Effector memory CD8-positive, alpha-beta T cell (primary cell): Measurements from ENCODE around the gene OPA3.
"Not testable (repeated sequence)": the region's sequence is repeated elsewhere in the genome, so short reads cannot be mapped to it uniquely, and the experiment has no call there.

ENCODE experiments used
- ATAC-seq: fragments of 150-1000 bp; cut with Tn5 transposase; replicated peaks from 2 replicates; pipeline ENCODE4 v1.10.0; 2021; ENCODE audit warnings: mild to moderate bottlenecking, moderate library complexity
- DNase-seq, 3 experiments: peaks; one replicate each; pipeline ENCODE4 v3.0.0; 2021
- H3K27ac Mint-ChIP-seq, 2 donors: one replicate each; pipeline ENCODE4 v1.8.0; 2022; ENCODE audit warnings: mild to moderate bottlenecking in 2 of 2, mixed read lengths in 2 of 2, moderate library complexity in 2 of 2
- H3K27me3 Mint-ChIP-seq, 2 donors: one replicate each; pipeline ENCODE4 v1.8.0; 2022; ENCODE audit warnings: mixed read lengths in 2 of 2
- H3K36me3 Mint-ChIP-seq: one replicate; pipeline ENCODE4 v1.8.0; 2022; ENCODE audit warnings: mild to moderate bottlenecking, moderate library complexity, mixed read lengths; ENCODE audit not compliant: insufficient read depth
- H3K4me1 Mint-ChIP-seq, 2 donors: one replicate each; pipeline ENCODE4 v1.8.0; 2022; ENCODE audit warnings: low read depth in 2 of 2, mixed read lengths in 2 of 2
- H3K4me3 Mint-ChIP-seq, 2 donors: one replicate each; pipeline ENCODE4 v1.8.0; 2022; ENCODE audit warnings: mild to moderate bottlenecking in 2 of 2, mixed read lengths in 2 of 2, moderate library complexity in 2 of 2
- H3K9me3 Mint-ChIP-seq, 2 donors: one replicate each; pipeline ENCODE4 v1.8.0; 2022; ENCODE audit warnings: mixed read lengths in 2 of 2

OPA3 gene

GRCh38 chr19:45517641-45518468 lies 66.7 kb downstream of the OPA3 start:
- DNase-seq, result no peak
- peak overlapping the region in 1 of 2 donors; percentile 24 for H3K27ac Mint-ChIP-seq
- no peaks in the 10 kb centered on the region for H3K9me3 Mint-ChIP-seq
- H3K27me3 Mint-ChIP-seq, result no peaks in the 10 kb centered on the region
- H3K4me1 Mint-ChIP-seq, result peaks cover 31 to 35% of the 10 kb centered on the region in 2 donors
- no peak for ATAC-seq
- peaks cover 62% of the 10 kb centered on the region for H3K36me3 Mint-ChIP-seq
- no peak overlapping the region for H3K4me3 Mint-ChIP-seq

GRCh38 chr19:45517238-45517637 lies 67.4 kb downstream of the OPA3 start:
- Mint-ChIP-seq H3K27ac (peak overlapping the region in 1 of 2 donors; percentile 24), H3K27me3 (no peaks in the 10 kb centered on the region), H3K4me1 (peaks cover 33 to 37% of the 10 kb centered on the region in 2 donors), H3K36me3 (peaks cover 58% of the 10 kb centered on the region), H3K9me3 (no peaks in the 10 kb centered on the region), H3K4me3 (no peak overlapping the region)
- no peak for ATAC-seq
- no peak for DNase-seq

GRCh38 chr19:45515807-45516401 lies 68.7 kb downstream of the OPA3 start:
- Mint-ChIP-seq H3K27ac (peak overlapping the region; percentile 89), H3K4me1 (peaks cover 43 to 44% of the 10 kb centered on the region in 2 donors), H3K4me3 (peak overlapping the region in 1 of 2 donors; percentile 60), H3K9me3 (no peaks in the 10 kb centered on the region), H3K27me3 (no peaks in the 10 kb centered on the region), H3K36me3 (peaks cover 49% of the 10 kb centered on the region)
- ATAC-seq, result no peak
- DNase-seq, result no peak

GRCh38 chr19:45515081-45515624 lies 69.4 kb downstream of the OPA3 start:
- Mint-ChIP-seq H3K4me1 (peaks cover 49 to 51% of the 10 kb centered on the region in 2 donors), H3K27me3 (no peaks in the 10 kb centered on the region), H3K4me3 (peak overlapping the region; percentile 60 to 71), H3K36me3 (peaks cover 46% of the 10 kb centered on the region), H3K27ac (peak overlapping the region; percentile 89), H3K9me3 (no peaks in the 10 kb centered on the region)
- ATAC-seq, result peak; percentile 71
- no peak for DNase-seq

- Mint-ChIP-seq H3K4me3 (peak overlapping the region; percentile 60 to 71), H3K9me3 (no peaks in the 10 kb centered on the region), H3K4me1 (peaks cover 53 to 57% of the 10 kb centered on the region in 2 donors), H3K27ac (peak overlapping the region; percentile 89), H3K36me3 (peaks cover 45% of the 10 kb centered on the region), H3K27me3 (no peaks in the 10 kb centered on the region)
- DNase-seq (no peak), ATAC-seq (no peak)
Measured at GRCh38 chr19:45514376-45515051, 70.1 kb downstream of the OPA3 start.

GRCh38 chr19:45512881-45513483 lies 71.6 kb downstream of the OPA3 start:
- H3K27me3 Mint-ChIP-seq, result no peaks in the 10 kb centered on the region
- peaks cover 59 to 63% of the 10 kb centered on the region in 2 donors for H3K4me1 Mint-ChIP-seq
- peaks cover 34% of the 10 kb centered on the region for H3K36me3 Mint-ChIP-seq
- H3K4me3 Mint-ChIP-seq, result peak overlapping the region; percentile 28 to 60
- DNase-seq, result no peak
- H3K9me3 Mint-ChIP-seq, result no peaks in the 10 kb centered on the region
- H3K27ac Mint-ChIP-seq, result peak overlapping the region; percentile 44 to 89
- no peak for ATAC-seq

GRCh38 chr19:45511074-45511473 lies 73.5 kb downstream of the OPA3 start:
- DNase-seq, result no peak
- Mint-ChIP-seq H3K27me3 (no peaks in the 10 kb centered on the region), H3K4me1 (peaks cover 55 to 65% of the 10 kb centered on the region in 2 donors), H3K9me3 (no peaks in the 10 kb centered on the region), H3K36me3 (peaks cover 33% of the 10 kb centered on the region), H3K27ac (peak overlapping the region; percentile 82 to 96), H3K4me3 (peak overlapping the region in 1 of 2 donors; percentile 91)
- no peak for ATAC-seq

- Mint-ChIP-seq H3K4me3 (peak overlapping the region; percentile 91 to 98), H3K4me1 (peaks cover 52 to 68% of the 10 kb centered on the region in 2 donors), H3K27ac (peak overlapping the region; percentile 82 to 96), H3K36me3 (peaks cover 30% of the 10 kb centered on the region)
- not testable (repeated sequence) for H3K9me3 Mint-ChIP-seq, H3K27me3 Mint-ChIP-seq, DNase-seq, ATAC-seq
Measured at GRCh38 chr19:45510352-45510751, 74.2 kb downstream of the OPA3 start.

GRCh38 chr19:45509692-45510015 lies 74.9 kb downstream of the OPA3 start:
- DNase-seq (no peak), ATAC-seq (no peak)
- Mint-ChIP-seq H3K4me1 (peaks cover 48 to 64% of the 10 kb centered on the region in 2 donors), H3K27ac (peak overlapping the region; percentile 82 to 96), H3K36me3 (peaks cover 30% of the 10 kb centered on the region), H3K27me3 (no peaks in the 10 kb centered on the region), H3K9me3 (no peaks in the 10 kb centered on the region), H3K4me3 (peak overlapping the region; percentile 91 to 98)

- Mint-ChIP-seq H3K4me3 (peak overlapping the region; percentile 91 to 98), H3K27ac (peak overlapping the region; percentile 82 to 96), H3K4me1 (peaks cover 44 to 61% of the 10 kb centered on the region in 2 donors), H3K27me3 (no peaks in the 10 kb centered on the region), H3K9me3 (no peaks in the 10 kb centered on the region), H3K36me3 (peaks cover 30% of the 10 kb centered on the region)
- no peak for ATAC-seq
- no peak for DNase-seq
Measured at GRCh38 chr19:45508861-45509691, 75.5 kb downstream of the OPA3 start.

GRCh38 chr19:45508417-45508860 lies 76.2 kb downstream of the OPA3 start:
- Mint-ChIP-seq H3K4me1 (peaks cover 38 to 56% of the 10 kb centered on the region in 2 donors), H3K27me3 (no peaks in the 10 kb centered on the region), H3K36me3 (peaks cover 30% of the 10 kb centered on the region), H3K27ac (peak overlapping the region; percentile 82 to 96), H3K9me3 (no peaks in the 10 kb centered on the region), H3K4me3 (peak overlapping the region; percentile 91 to 98)
- ATAC-seq, result no peak
- no peak for DNase-seq

GRCh38 chr19:45507872-45508416 lies 76.7 kb downstream of the OPA3 start:
- Mint-ChIP-seq H3K27ac (peak overlapping the region; percentile 82 to 96), H3K27me3 (no peaks in the 10 kb centered on the region), H3K9me3 (no peaks in the 10 kb centered on the region), H3K4me1 (peaks cover 35 to 51% of the 10 kb centered on the region in 2 donors), H3K36me3 (peaks cover 32% of the 10 kb centered on the region), H3K4me3 (peak overlapping the region; percentile 91 to 98)
- ATAC-seq, result no peak
- DNase-seq, result no peak
